VCaP (cell line): ENCODE data around the gene INAFM2.

Source experiments
- H3K27ac ChIP-seq: fragments of 450-650 bp; 2 replicates; pipeline ENCODE4 v1.5.1; 2017
- TF ChIP-seq, protein P1 (sequence below): fragments of 450-650 bp; conservative IDR thresholded peaks from 2 replicates; pipeline ENCODE4 v1.5.1; 2017; ENCODE audit warnings: mild to moderate bottlenecking, moderate library complexity

The INAFM2 gene

DNA sequence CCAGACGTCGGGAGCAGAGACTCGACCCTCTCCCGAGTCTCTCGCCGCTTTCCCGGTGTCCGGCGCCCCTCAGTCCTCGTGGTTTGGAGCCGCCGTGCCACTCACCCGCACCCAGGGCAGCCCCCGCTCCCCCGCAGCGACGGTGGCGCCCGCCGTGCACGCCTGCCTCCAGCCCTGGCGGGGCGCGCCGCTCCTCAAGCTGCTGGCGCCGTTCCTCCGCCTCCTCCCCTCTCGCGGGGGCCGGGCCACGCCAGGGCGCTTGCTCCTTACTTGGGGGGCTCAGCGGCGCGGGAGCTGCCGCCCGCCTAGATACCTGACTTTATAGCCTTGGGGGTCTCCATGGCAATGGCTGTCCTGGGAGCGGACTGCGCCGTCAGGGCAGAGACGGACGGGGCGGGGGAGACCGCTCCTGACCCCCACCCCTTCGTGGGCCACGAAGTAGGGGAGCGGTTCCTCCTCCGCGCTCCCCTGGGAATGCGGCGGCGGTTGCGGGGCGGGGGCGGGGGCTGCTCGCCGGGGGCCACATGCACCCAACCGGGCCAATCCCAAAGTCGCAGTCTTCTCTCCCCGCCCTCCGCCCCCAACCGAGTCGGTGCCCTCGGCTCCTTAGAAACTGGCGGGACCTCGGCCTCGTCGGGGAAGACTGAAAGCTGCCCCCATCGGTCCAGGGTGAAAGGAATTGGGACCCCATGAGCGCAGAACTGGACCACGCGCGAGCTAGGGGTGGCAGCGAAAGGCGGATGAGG lies 40.5 kb upstream of the INAFM2 start, which contains the start of gene ANKRD63:
Gene ANKRD63 (minus strand): TSS at position 196 of the 746 bp plus-strand sequence. CDS start 478 bp downstream, outside the sequence.
- TF ChIP-seq, protein P1, sequence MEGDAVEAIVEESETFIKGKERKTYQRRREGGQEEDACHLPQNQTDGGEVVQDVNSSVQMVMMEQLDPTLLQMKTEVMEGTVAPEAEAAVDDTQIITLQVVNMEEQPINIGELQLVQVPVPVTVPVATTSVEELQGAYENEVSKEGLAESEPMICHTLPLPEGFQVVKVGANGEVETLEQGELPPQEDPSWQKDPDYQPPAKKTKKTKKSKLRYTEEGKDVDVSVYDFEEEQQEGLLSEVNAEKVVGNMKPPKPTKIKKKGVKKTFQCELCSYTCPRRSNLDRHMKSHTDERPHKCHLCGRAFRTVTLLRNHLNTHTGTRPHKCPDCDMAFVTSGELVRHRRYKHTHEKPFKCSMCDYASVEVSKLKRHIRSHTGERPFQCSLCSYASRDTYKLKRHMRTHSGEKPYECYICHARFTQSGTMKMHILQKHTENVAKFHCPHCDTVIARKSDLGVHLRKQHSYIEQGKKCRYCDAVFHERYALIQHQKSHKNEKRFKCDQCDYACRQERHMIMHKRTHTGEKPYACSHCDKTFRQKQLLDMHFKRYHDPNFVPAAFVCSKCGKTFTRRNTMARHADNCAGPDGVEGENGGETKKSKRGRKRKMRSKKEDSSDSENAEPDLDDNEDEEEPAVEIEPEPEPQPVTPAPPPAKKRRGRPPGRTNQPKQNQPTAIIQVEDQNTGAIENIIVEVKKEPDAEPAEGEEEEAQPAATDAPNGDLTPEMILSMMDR = no peak
- H3K27ac ChIP-seq = peak within 1 kb of the TSS; percentile 82

DNA sequence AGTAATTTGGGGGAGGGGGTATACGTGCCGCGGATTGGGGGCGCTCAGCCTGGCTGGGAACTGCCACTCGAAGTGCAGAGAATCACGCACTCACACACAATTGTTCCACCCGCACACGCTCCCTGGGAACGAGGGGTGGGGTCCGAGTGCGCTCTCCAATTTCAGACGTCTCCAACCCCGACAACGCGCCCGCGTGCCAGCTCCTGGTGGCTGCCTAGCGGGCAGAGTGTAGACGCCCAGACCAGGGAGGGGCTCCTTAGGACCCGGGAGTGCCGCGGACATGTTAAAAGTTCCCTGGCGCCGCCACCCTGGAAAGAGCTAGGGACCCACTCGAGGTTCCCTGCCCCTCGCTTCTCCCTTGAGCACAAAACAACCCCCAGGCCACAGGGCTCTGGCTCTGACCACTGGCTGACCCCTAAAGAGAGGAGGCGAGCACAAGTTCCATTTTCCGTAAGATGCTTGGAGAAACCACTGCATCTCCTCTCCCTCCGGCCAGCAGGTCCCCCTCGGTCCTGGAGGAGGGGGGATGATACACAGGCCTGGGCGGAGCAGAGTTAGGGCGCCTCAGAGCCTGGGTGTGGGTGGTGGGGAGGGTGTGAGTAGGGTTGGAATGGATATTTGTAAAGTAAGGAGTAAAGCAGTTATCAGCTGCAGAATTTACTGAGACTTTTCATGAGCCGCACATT lies 39.7 kb upstream of the INAFM2 start:
- TF ChIP-seq, protein P1 = no peak
- peak overlapping the region; percentile 82 for H3K27ac ChIP-seq

DNA sequence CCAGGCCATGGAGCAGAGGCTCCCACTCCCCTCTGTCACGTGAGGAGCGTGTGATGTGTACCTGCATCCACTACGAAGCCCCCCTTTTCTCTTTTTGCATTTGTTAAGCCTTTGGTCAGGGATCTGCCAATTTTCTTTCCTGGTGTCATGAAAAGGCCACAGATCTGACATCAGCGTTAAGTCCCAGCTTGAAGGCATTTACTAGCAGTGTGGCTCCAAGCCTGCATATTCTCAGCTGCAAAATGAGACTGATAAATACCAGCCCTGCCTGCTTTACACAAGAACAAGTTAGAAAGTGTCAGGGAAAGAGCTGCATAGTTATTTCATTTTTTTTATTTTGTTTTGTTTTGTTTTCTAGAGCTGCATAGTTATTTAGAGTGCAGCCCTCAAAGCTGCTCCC lies 38.3 kb upstream of the INAFM2 start:
- H3K27ac ChIP-seq = peak overlapping the region; percentile 99
- TF ChIP-seq, protein P1 = no peak

DNA sequence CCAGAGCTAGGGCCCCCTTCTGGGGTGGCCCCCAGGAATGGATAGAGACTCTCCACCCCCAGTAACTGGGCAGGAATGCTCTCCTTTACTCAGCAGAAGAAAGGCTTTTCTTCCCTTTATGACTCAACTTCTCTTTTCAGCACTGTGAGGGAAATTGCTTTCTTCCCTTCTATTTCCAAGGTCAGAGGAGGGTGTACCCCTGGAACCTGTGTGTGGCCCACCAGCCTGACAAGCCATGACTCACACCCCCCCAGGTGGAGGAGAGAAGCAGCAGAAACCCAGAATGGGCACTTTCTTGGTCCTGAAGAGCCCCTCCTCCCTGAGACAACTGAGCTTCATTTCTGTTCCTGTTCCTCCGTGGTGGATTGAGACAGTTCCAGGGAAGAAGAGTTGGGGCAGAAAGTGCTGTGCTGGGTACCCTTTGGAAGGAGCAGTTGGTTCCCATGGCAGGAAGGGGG lies 37.9 kb upstream of the INAFM2 start:
- TF ChIP-seq, protein P1 = no peak
- peak overlapping the region; percentile 99 for H3K27ac ChIP-seq

DNA sequence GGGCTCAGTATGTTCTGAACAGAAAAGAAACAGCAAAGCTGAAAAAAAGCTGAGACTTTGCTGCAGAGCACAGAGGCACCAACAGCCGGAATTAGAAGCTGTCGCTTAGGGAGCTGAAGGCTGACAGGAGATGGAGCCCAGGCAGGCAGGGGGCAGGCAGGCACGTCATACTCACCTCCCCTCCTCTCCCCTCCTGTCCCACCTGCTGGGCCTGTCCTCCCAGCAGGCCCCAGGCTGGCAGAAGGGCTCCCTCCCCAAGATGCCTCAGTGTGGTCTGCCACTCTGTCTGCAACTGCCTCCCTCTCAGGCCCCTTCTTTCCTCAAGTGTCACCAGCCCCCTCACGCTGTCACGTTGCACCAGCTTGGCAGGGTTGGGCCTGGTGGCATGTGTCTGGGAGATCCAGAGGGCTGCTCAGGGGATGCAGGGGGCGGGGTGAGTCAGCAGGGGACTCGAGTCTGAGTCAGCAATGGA lies 37.4 kb upstream of the INAFM2 start:
- TF ChIP-seq, protein P1 = no peak
- peak overlapping the region; percentile 99 for H3K27ac ChIP-seq

DNA sequence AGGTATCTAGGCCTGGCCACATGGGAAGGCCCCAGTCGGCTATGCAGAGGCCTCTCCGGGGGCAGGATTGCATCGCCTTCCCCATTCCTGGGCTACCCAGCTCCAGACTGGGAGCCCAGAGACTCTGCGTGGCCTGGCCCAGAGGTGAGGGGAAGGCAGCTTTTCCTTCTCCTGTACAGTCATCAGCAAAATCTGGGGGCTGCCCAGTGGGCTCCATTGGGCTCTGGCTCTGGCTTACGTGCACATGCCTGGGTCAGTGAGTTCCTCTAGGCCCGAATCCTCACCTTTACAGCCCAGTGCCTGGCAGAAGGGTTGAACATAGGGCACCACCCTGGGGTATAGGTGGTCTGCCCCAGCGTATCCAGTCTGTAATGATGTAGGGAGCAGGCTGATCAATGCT lies 36.7 kb upstream of the INAFM2 start:
- TF ChIP-seq, protein P1 = no peak
- peak overlapping the region; percentile 99 for H3K27ac ChIP-seq

DNA sequence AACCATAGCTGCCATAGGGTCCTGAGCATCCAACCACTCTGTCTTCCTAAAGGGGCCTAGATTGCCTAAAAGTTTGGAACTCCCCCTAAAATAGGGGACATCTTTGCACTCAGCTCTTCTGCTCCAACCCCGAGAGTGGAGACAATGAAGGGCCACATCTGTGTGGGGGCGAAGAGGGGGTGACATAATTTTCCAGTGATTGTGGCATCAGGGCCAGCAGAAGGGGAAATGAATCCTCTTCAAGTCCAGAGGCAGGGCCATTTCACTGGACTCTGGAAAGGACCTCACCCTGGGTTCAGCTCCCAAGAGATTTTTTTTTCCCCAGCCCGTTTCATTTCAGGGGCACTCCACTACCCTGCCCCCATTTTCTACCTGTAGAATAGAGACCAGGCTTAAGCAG lies 36.0 kb upstream of the INAFM2 start:
- TF ChIP-seq, protein P1 = no peak
- H3K27ac ChIP-seq = peak overlapping the region; percentile 99
